Spleen (tissue), 7 donors: Measurements from ENCODE around the gene AHCYL2.

Source experiments
- CTCF ChIP-seq, 11 experiments: fragments of 200-600 bp in 7 of 11; fragments of 450-650 bp in 4 of 11; sonication (generic) in 4 of 11; IDR thresholded peaks in 8 of 11; conservative IDR thresholded peaks in 3 of 11; 1 replicate in 7 of 11; 2 replicates in 4 of 11; pipeline versions ENCODE4 v1.4.0 to v1.8.0; 2016 to 2021; ENCODE audit warnings: antibody characterized with exemption in 11 of 11, inconsistent platforms in 4 of 11, mild to moderate bottlenecking in 1 of 11
- POLR2A ChIP-seq, 3 donors: fragments of 450-650 bp; IDR thresholded peaks; one replicate each; pipeline ENCODE4 v1.5.1; 2017; ENCODE audit warnings: antibody characterized with exemption in 3 of 3, mild to moderate bottlenecking in 1 of 3
- POLR2AphosphoS5 ChIP-seq, 3 donors: sonication (generic); formaldehyde crosslinking; IDR thresholded peaks; one replicate each; pipeline ENCODE4 v1.5.1; 2017; ENCODE audit warnings: antibody characterized with exemption in 3 of 3
- donor health status: DM: no; HTN: no; CAD: no; lungs with moderate emphysema.
- donor health status: DM: no; HTN: no; CAD: no.
- donor health status: DM: no; HTN: no; CAD: no.

- TF ChIP-seq CTCF (IDR thresholded peaks at IDR 0.05 in 8 of 11, conservative IDR thresholded peaks at IDR 0.05 in 3 of 11) (no peak), POLR2A (IDR thresholded peaks at IDR 0.05) (no peak), POLR2AphosphoS5 (IDR thresholded peaks at IDR 0.05) (no peak)
Observed at GRCh38 chr7:129222064-129222463, 2.8 kb upstream of the AHCYL2 start.
